GM06990 (cell line): Measurements from ENCODE around the gene EMC7.
"Not testable (repeated sequence)": the region's sequence is repeated elsewhere in the genome, so short reads cannot be mapped to it uniquely, and the experiment has no call there.

Experiments
- DNase-seq: peaks from one replicate; pipeline ENCODE4 v3.0.0-alpha.2; 2011; ENCODE audit not compliant: insufficient read length; ENCODE audit errors: extremely low read depth
- H3K27me3 ChIP-seq: replicated peaks from 2 replicates; pipeline ENCODE4 v1.6.0; 2011; ENCODE audit warnings: low read length; ENCODE audit not compliant: control insufficient read depth, insufficient read depth
- H3K36me3 ChIP-seq: 2 replicates; pipeline ENCODE4 v1.5.1; 2011; ENCODE audit warnings: low read length; ENCODE audit not compliant: control insufficient read depth, insufficient read depth
- H3K4me3 ChIP-seq: replicated peaks from 2 replicates; pipeline ENCODE4 v1.5.1; 2011; ENCODE audit warnings: low read depth, mild to moderate bottlenecking, control low read depth, low read length
- CTCF ChIP-seq: IDR thresholded peaks from 2 replicates; pipeline ENCODE4 v1.5.1; 2011; ENCODE audit warnings: low read length, control low read depth, mild to moderate bottlenecking, inconsistent platforms; ENCODE audit not compliant: insufficient read depth, poor library complexity, severe bottlenecking

EMC7 gene

DNA sequence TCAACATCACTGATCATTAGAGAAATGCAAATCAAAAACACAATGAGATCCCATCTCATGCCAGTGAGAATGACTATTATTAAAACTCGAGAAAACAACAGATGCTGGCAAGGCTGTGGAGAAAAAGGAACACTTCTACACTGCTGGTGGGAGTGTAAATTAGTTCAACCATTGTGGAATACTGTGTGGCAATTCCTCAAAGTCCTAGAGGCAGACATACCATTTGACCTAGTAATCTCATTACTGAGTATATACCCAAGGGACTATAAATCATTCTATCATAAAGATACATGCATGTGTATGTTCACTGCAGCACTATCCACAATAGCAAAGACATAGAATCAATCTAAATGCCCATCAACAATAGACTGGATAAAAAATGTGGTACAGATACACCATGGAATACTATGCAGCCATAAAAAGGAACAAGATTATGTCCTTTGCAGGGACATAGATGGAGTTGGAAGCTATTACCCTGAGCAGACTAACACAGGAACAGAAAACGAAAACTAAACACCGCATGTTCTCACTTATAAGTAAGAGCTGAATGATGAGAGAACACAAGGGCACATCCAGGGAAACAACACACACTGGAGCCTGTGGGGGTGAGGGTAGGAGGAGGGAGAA lies 47.5 kb downstream of the EMC7 start:
- Histone ChIP-seq H3K27me3 (no peaks in the 10 kb centered on the region), H3K4me3 (no peak overlapping the region), H3K36me3 (no peaks in the 10 kb centered on the region)
- DNase-seq = no peak
- TF ChIP-seq CTCF = no peak

DNA sequence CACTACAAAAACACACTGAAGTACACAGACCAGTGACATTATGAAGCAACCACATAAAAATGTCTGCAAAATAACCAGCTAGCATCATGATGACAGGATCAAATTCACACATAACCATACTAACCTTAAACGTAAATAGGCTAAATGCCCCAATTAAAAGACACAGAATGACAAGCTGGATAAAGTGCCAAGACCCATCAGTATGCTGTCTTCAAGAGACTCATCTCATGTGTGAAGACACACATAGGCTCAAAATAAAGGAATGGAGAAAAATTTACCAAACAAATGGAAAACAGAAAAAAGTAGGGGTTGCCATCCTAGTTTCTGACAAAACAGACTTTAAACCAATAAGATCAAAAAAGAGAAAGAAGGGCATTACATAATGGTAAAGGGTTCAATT lies 51.3 kb downstream of the EMC7 start:
- not testable (repeated sequence) for H3K36me3 ChIP-seq, DNase-seq, H3K27me3 ChIP-seq, H3K4me3 ChIP-seq

DNA sequence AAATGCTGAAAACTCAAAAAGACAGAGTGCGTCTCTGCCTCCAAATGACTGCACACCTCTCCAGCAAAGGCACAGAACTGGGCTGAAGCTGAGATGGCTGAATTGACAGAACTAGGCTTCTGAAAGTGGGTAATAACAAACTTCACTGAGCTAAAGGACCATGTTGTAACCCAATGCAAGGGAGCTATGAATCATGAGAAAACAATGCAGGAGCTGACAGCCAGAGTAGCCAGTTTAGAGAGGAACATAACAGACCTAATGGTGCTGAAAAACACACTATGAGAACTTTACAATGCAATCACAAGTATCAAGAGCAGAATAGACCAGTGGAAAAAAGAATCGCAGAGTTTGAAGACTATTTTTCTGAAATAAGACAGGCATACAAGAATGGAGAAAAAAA lies 52.5 kb downstream of the EMC7 start:
- Histone ChIP-seq H3K27me3 (no peaks in the 10 kb centered on the region), H3K4me3 (no peak overlapping the region), H3K36me3 (no peaks in the 10 kb centered on the region)
- no peak for TF ChIP-seq CTCF
- DNase-seq = no peak

- no peak for DNase-seq
- Histone ChIP-seq H3K4me3 (no peak overlapping the region), H3K27me3 (no peaks in the 10 kb centered on the region), H3K36me3 (no peaks in the 10 kb centered on the region)
- TF ChIP-seq CTCF = no peak
Measured at GRCh38 chr15:34047893-34048775, 53.5 kb downstream of the EMC7 start.

DNA sequence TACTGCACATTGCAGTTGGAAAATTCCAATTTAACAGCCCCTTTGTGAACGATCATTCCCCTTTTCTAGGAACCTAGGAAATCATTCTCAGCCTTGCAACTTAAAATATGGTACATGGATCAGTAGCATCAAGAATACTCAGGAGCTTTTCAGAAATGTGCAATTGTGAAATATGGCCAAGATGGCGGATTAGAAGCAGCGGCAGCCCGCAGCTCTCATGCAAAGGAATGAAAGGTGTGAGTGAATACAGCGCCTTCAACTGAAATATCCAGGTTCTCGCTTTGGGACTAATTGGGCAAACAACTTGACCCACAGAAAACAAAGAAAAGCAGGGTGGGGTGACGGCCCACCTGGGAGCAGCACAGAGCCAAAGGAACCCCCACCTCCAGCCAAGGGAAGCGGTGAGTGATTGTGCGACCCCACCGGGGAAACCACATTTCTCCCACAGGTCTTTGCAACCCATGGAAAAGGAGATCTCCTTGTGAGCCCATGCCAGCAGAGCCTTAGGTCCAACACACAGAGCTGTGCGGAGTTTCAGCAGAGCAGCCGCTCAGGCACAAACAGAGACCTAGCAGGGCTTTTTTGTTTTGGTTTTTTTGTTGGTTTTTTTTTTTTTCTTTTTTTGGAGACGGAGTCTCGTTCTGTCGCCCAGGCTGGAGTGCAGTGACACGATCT lies 55.1 kb downstream of the EMC7 start:
- TF ChIP-seq CTCF = no peak
- Histone ChIP-seq H3K4me3 (no peak overlapping the region), H3K36me3 (no peaks in the 10 kb centered on the region), H3K27me3 (no peaks in the 10 kb centered on the region)
- DNase-seq = no peak

- Histone ChIP-seq H3K27me3 (no peaks in the 10 kb centered on the region), H3K4me3 (no peak overlapping the region), H3K36me3 (no peaks in the 10 kb centered on the region)
- TF ChIP-seq CTCF = no peak
- DNase-seq = no peak
Measured at GRCh38 chr15:34043813-34044212, 57.8 kb downstream of the EMC7 start.
